Endothelial cell (in vitro differentiated cells): ENCODE results near the gene C16orf89. TPM values are rescaled to one million over a fixed set of nuclear protein-coding genes. Genes with fewer than 3 reads are reported as not detected.

Source experiments
- DNase-seq: peaks from one replicate; pipeline ENCODE4 v3.0.0; 2021; ENCODE audit warnings: low spot score
- H3K27ac Mint-ChIP-seq: one replicate; pipeline ENCODE4 v1.8.0; 2021; ENCODE audit warnings: mixed read lengths, inconsistent platforms; ENCODE audit not compliant: unreplicated experiment
- H3K27me3 Mint-ChIP-seq: one replicate; pipeline ENCODE4 v1.8.0; 2021; ENCODE audit warnings: mild to moderate bottlenecking, moderate library complexity, mixed read lengths, inconsistent platforms; ENCODE audit not compliant: unreplicated experiment
- H3K36me3 Mint-ChIP-seq: one replicate; pipeline ENCODE4 v1.8.0; 2021; ENCODE audit warnings: mild to moderate bottlenecking, low read depth, mixed read lengths, inconsistent platforms; ENCODE audit not compliant: unreplicated experiment
- H3K4me1 Mint-ChIP-seq: one replicate; pipeline ENCODE4 v1.8.0; 2021; ENCODE audit warnings: mild to moderate bottlenecking, mixed read lengths, inconsistent platforms; ENCODE audit not compliant: unreplicated experiment
- H3K4me3 Mint-ChIP-seq: one replicate; pipeline ENCODE4 v1.8.0; 2021; ENCODE audit warnings: mild to moderate bottlenecking, mixed read lengths, inconsistent platforms; ENCODE audit not compliant: unreplicated experiment
- H3K9me3 Mint-ChIP-seq: one replicate; pipeline ENCODE4 v1.8.0; 2021; ENCODE audit warnings: mixed read lengths, inconsistent platforms; ENCODE audit not compliant: unreplicated experiment
- total RNA-seq: library from RNA; stranded (reverse); fragmentation: NEBNext Ultra II Directional; extraction: Animal tissue kit (Norgen Biotek cat#: 25700); gene quantifications from one replicate; pipeline ENCODE4 v1.2.1, GENCODE V29; 2021; ENCODE audit not compliant: unreplicated experiment
- TF ChIP-seq, protein P1 (sequence below): fragments of 200-600 bp; sonication (generic); IDR thresholded peaks from one replicate; pipeline ENCODE4 v1.5.0; 2021; ENCODE audit warnings: antibody characterized with exemption; ENCODE audit not compliant: unreplicated experiment

C16orf89 gene
- total RNA-seq, 1 donor from 2014 or later = not detected

DNA sequence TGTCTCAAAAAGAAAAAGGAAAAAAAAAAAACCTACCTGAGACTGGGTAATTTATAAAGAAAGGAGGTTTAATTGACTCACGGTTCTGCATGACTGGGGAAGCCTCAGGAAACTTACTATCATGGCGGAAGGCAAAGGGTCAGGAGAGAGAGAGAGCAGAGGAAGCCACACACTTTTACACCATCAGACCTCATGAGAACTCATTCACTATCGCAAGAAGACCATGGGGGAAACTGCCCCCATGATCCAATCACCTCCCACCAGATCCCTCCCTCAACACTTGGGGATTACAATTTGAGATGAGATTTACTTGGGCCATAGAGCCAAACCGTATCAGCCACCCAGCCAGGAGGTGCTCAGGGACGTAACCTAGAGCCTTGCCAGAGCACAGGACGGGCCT is 52.9 kb downstream of the C16orf89 start:
- Mint-ChIP-seq H3K9me3 (no peaks in the 10 kb centered on the region), H3K4me3 (no peak overlapping the region), H3K27ac (no peak overlapping the region), H3K4me1 (peaks cover 7% of the 10 kb centered on the region), H3K36me3 (no peaks in the 10 kb centered on the region), H3K27me3 (peaks cover 8% of the 10 kb centered on the region)
- no peak for DNase-seq
- TF ChIP-seq, protein P1, sequence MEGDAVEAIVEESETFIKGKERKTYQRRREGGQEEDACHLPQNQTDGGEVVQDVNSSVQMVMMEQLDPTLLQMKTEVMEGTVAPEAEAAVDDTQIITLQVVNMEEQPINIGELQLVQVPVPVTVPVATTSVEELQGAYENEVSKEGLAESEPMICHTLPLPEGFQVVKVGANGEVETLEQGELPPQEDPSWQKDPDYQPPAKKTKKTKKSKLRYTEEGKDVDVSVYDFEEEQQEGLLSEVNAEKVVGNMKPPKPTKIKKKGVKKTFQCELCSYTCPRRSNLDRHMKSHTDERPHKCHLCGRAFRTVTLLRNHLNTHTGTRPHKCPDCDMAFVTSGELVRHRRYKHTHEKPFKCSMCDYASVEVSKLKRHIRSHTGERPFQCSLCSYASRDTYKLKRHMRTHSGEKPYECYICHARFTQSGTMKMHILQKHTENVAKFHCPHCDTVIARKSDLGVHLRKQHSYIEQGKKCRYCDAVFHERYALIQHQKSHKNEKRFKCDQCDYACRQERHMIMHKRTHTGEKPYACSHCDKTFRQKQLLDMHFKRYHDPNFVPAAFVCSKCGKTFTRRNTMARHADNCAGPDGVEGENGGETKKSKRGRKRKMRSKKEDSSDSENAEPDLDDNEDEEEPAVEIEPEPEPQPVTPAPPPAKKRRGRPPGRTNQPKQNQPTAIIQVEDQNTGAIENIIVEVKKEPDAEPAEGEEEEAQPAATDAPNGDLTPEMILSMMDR = no peak

GRCh38 chr16:5011637-5012036 is 54.1 kb downstream of the C16orf89 start:
- peaks cover 8% of the 10 kb centered on the region for H3K27me3 Mint-ChIP-seq
- no peak for DNase-seq
- no peaks in the 10 kb centered on the region for H3K9me3 Mint-ChIP-seq
- TF ChIP-seq, protein P1 = no peak
- no peak overlapping the region for H3K4me3 Mint-ChIP-seq
- H3K36me3 Mint-ChIP-seq = no peaks in the 10 kb centered on the region
- H3K4me1 Mint-ChIP-seq = peaks cover 2% of the 10 kb centered on the region
- no peak overlapping the region for H3K27ac Mint-ChIP-seq

- H3K27ac Mint-ChIP-seq = no peak overlapping the region
- no peaks in the 10 kb centered on the region for H3K4me1 Mint-ChIP-seq
- H3K4me3 Mint-ChIP-seq = no peak overlapping the region
- no peak for DNase-seq
- peaks cover 8% of the 10 kb centered on the region for H3K27me3 Mint-ChIP-seq
- H3K9me3 Mint-ChIP-seq = no peaks in the 10 kb centered on the region
- TF ChIP-seq, protein P1 = no peak
- no peaks in the 10 kb centered on the region for H3K36me3 Mint-ChIP-seq
Measured at GRCh38 chr16:5010576-5011329, 55.0 kb downstream of the C16orf89 start.

- H3K27me3 Mint-ChIP-seq = peaks cover 6% of the 10 kb centered on the region
- no peaks in the 10 kb centered on the region for H3K9me3 Mint-ChIP-seq
- no peaks in the 10 kb centered on the region for H3K36me3 Mint-ChIP-seq
- DNase-seq = no peak
- H3K27ac Mint-ChIP-seq = no peak overlapping the region
- H3K4me3 Mint-ChIP-seq = no peak overlapping the region
- TF ChIP-seq, protein P1 = no peak
- peaks cover 4% of the 10 kb centered on the region for H3K4me1 Mint-ChIP-seq
Measured at GRCh38 chr16:5008311-5008731, 57.4 kb downstream of the C16orf89 start.

DNA sequence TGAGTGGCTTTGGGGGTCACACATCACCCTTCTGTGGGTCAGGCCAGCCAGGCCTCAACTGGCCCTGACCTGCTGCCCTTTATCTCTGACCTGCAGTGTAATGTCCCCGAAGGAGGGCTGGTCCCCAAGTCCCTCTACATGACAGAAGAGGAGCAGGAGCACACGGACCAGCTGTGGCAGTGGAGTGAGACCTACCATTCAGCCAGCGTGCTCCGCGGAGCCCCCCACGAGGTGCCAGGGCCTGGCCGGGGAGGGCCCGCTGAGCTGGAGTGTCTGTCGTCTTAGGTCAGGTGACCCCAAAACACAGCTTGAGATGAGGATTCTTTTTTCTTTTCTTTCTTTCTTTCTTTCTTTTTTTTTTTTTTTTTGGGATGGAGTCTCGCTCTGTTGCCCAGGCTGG is 58.5 kb downstream of the C16orf89 start:
- no peaks in the 10 kb centered on the region for H3K9me3 Mint-ChIP-seq
- no peak for DNase-seq
- TF ChIP-seq, protein P1 = no peak
- H3K27me3 Mint-ChIP-seq = peaks cover 2% of the 10 kb centered on the region
- no peak overlapping the region for H3K4me3 Mint-ChIP-seq
- H3K4me1 Mint-ChIP-seq = peaks cover 4% of the 10 kb centered on the region
- no peak overlapping the region for H3K27ac Mint-ChIP-seq
- H3K36me3 Mint-ChIP-seq = no peaks in the 10 kb centered on the region
